ENCODE measurements around the gene NAP1L5. TPM values are rescaled to one million over a fixed set of nuclear protein-coding genes. Genes with fewer than 3 reads are reported as not detected.
A peak's percentile ranks its signal among the peaks of the same experiment; 100 is the strongest.

The NAP1L5 gene
- total RNA-seq, 1 experiment from 2014 or later: 0.26 TPM

GRCh38 chr4:88728146-88728545 is 30.5 kb upstream of the NAP1L5 start:
- Histone ChIP-seq H3K27me3 (no peaks in the 10 kb centered on the region), H3K36me3 (no peaks in the 10 kb centered on the region), H3K4me3 (no peak overlapping the region), H3K9me3 (no peaks in the 10 kb centered on the region)
- DNase-seq: no peak

- H3K9me3 ChIP-seq: no peaks in the 10 kb centered on the region
- H3K4me3 ChIP-seq: no peak overlapping the region
- H3K36me3 ChIP-seq: no peaks in the 10 kb centered on the region
- no peaks in the 10 kb centered on the region for H3K27me3 ChIP-seq
- DNase-seq: peak; percentile 28
Observed at GRCh38 chr4:88725986-88726385, 28.4 kb upstream of the NAP1L5 start.

GRCh38 chr4:88725143-88725542 is 27.5 kb upstream of the NAP1L5 start:
- H3K27me3 ChIP-seq: no peaks in the 10 kb centered on the region
- no peak overlapping the region for H3K4me3 ChIP-seq
- no peaks in the 10 kb centered on the region for H3K9me3 ChIP-seq
- H3K36me3 ChIP-seq: no peaks in the 10 kb centered on the region
- no peak for DNase-seq

DNA sequence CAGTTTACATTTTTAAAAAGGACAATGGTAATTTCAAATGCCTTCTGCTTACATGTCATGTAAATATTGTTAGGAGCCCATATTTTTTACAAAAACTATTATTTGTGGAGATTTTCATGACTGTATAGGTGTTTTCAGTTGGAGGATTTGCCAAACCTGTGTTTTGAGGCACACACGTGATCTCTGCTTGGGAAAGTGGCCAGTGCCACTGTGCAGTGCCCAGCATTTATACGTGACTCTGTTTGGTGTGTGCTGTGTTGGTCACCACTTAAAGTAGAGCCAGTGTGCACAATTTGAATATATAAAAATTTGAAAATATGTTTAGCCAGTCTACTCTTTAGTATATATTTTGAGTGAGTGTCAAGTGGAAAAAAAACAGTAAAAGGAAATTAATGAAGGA is 26.8 kb upstream of the NAP1L5 start:
- DNase-seq: no peak
- Histone ChIP-seq H3K9me3 (no peaks in the 10 kb centered on the region), H3K27me3 (no peaks in the 10 kb centered on the region), H3K36me3 (no peaks in the 10 kb centered on the region), H3K4me3 (no peak overlapping the region)

DNA sequence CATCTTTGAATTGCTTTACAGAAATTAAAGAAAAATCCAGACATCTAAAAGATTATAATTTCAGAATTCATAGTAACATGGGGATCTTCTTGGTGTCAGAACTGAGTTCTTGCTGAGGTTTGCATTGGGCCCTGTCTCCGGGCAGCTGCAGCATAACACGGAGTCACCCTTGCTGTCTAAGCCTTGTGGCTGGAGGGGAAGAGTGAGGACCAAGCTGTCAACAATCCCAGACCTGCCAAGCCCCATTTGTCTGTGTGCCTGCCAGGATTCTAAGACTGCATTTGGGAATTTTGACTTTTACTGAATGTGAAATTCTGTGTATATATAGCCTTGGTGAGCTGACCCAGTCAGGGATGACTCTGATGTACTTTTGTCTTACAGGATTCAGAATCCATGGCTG is 25.2 kb upstream of the NAP1L5 start:
- no peaks in the 10 kb centered on the region; the same call in 1 of the 2 replicates for H3K9me3 ChIP-seq
- DNase-seq: no peak
- no peaks in the 10 kb centered on the region for H3K27me3 ChIP-seq
- H3K4me3 ChIP-seq: no peak overlapping the region
- H3K36me3 ChIP-seq: no peaks in the 10 kb centered on the region

GRCh38 chr4:88722276-88722780 is 24.7 kb upstream of the NAP1L5 start:
- DNase-seq: no peak
- H3K9me3 ChIP-seq: no peaks in the 10 kb centered on the region; the same call in 1 of the 2 replicates
- H3K4me3 ChIP-seq: no peak overlapping the region
- no peaks in the 10 kb centered on the region for H3K36me3 ChIP-seq
- H3K27me3 ChIP-seq: no peaks in the 10 kb centered on the region

GRCh38 chr4:88720451-88721428 is 23.1 kb upstream of the NAP1L5 start:
- no peak for DNase-seq
- no peaks in the 10 kb centered on the region for H3K27me3 ChIP-seq
- no peaks in the 10 kb centered on the region for H3K36me3 ChIP-seq
- no peaks in the 10 kb centered on the region; the same call in 1 of the 2 replicates for H3K9me3 ChIP-seq
- H3K4me3 ChIP-seq: no peak overlapping the region

GRCh38 chr4:88719381-88719780 is 21.8 kb upstream of the NAP1L5 start:
- DNase-seq: no peak
- no peaks in the 10 kb centered on the region; the same call in 1 of the 2 replicates for H3K9me3 ChIP-seq
- H3K27me3 ChIP-seq: no peaks in the 10 kb centered on the region
- no peaks in the 10 kb centered on the region for H3K36me3 ChIP-seq
- H3K4me3 ChIP-seq: no peak overlapping the region

DNA sequence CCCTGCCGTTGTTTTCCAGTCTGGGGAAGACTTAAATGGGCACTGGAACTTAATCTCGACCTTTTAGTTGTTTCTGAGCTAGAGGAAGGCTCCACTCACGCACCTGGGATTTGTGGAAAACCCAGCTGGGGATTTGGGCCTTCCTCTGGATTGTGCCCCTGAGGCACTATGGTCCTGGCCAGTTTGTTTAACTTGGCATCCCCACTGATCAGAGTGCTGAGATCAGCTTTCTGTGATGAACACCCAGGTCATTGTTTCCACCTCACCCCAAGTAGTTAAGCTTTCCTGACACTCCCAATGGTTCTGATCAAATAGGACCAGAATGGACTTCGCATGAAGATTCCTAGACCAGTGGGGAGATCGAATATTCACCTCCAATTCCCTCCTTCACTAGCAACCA is 20.5 kb upstream of the NAP1L5 start:
- Histone ChIP-seq H3K9me3 (no peaks in the 10 kb centered on the region; the same call in 1 of the 2 replicates), H3K4me3 (no peak overlapping the region), H3K36me3 (no peaks in the 10 kb centered on the region), H3K27me3 (no peaks in the 10 kb centered on the region)
- DNase-seq: no peak

GRCh38 chr4:88713782-88714181 is 16.2 kb upstream of the NAP1L5 start:
- Histone ChIP-seq H3K4me3 (no peak overlapping the region), H3K27me3 (no peaks in the 10 kb centered on the region), H3K36me3 (no peaks in the 10 kb centered on the region), H3K9me3 (no peaks in the 10 kb centered on the region; the same call in 1 of the 2 replicates)
- no peak for DNase-seq

DNA sequence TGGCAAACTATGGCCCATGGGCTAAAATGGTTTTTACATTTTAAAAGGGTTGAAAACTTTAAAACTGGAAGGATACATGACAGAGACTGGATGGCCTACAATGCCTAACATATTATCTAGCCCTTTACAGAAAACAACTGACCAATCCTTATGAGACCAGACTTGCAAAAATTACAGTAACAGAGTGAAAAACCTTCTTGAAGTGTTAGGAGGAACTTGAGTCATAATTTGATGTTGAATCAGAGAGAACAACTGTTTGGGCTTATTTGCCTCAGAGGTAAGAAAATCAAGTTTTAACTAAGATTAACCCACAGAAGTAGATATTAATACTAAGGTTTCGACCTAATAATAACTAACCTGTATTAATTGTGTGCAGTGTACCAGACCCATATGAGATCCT is 12.4 kb upstream of the NAP1L5 start:
- Histone ChIP-seq H3K36me3 (no peaks in the 10 kb centered on the region), H3K27me3 (no peaks in the 10 kb centered on the region), H3K9me3 (no peaks in the 10 kb centered on the region), H3K4me3 (no peak overlapping the region)
- no peak for DNase-seq

GRCh38 chr4:88706574-88706973 is 8.9 kb upstream of the NAP1L5 start:
- H3K9me3 ChIP-seq: no peaks in the 10 kb centered on the region
- no peak overlapping the region for H3K4me3 ChIP-seq
- H3K36me3 ChIP-seq: no peaks in the 10 kb centered on the region
- DNase-seq: peak; percentile 18
- H3K27me3 ChIP-seq: no peaks in the 10 kb centered on the region

DNA sequence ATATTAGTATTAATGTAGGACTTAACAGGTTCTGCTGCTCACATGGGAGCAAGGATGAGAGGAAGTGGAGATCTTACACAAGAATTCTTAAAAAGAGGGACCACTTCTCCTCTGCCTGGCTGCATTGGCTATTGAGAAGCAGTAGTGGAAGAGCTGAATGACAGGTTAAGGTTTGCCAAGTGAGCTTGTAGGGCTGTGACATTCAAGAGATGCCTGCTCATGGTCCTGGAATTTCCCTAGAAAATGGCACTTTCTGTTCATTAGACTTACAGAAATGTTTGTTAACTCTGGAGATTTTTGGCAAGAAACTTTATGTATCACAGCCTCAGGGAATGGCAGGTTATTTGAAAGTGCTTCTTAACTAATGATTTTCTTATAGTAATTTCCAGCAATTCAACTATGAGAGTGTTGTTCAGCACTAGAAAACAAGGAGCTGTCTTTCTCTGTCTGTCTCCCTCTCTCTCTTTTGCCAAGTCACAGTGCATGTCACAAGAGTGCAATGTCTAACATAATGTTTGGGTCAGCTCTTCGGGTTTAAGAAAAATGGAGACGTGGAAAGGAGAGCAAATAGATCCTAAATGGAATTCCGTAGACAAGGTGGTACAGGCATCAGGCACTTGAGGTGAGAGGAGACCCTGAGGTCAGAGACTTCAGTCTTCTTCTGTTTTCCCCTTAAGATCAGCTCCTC is 8.3 kb upstream of the NAP1L5 start:
- Histone ChIP-seq H3K27me3 (no peaks in the 10 kb centered on the region), H3K9me3 (no peaks in the 10 kb centered on the region), H3K36me3 (no peaks in the 10 kb centered on the region), H3K4me3 (no peak overlapping the region)
- no peak for DNase-seq

DNA sequence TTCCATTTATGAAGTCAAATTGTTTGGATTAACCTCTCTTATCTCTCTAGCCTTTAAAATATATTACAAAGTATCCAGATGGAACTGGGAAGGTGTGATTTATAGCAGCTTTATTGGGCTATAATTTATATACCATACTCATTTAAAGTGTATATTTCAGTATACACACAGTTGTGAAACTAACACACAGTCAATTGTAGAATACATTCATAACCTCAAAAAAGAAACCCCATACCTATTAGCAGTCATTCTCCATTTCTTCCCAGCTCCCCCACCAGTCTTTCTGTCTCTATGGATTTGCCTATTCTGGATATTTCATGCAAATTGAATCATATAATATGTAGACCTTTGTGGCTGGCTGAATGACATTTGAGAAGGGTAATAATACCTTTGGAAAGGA is 7.6 kb upstream of the NAP1L5 start:
- Histone ChIP-seq H3K27me3 (no peaks in the 10 kb centered on the region), H3K9me3 (no peaks in the 10 kb centered on the region), H3K4me3 (no peak overlapping the region), H3K36me3 (no peaks in the 10 kb centered on the region)
- DNase-seq: no peak

GRCh38 chr4:88702782-88703181 is 5.2 kb upstream of the NAP1L5 start:
- DNase-seq: no peak
- H3K4me3 ChIP-seq: no peak overlapping the region
- no peaks in the 10 kb centered on the region for H3K27me3 ChIP-seq
- H3K9me3 ChIP-seq: no peaks in the 10 kb centered on the region
- H3K36me3 ChIP-seq: no peaks in the 10 kb centered on the region

DNA sequence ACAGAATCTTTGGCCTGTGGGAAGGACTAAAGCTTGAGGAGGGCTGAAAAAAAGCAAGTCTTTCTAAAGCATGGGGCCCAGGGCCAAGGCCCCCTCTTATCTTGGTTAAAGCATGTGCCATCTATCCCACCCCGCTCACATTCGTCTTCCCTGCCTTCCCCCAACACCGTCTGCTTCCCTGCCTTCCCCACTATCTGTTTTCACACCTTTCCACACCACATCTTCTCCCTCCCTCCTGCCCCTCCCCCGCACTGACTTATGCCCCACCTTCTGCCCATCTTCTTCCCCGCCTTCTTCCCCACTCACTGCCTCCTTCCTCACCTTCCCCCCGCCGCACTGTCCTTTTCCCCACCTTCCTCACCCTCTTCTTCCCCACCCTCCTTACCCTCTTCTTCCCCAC is 890 bp upstream of the NAP1L5 start:
- no peaks in the 10 kb centered on the region for H3K36me3 ChIP-seq
- DNase-seq: no peak
- H3K4me3 ChIP-seq: no peak overlapping the region
- H3K9me3 ChIP-seq: no peaks in the 10 kb centered on the region
- no peaks in the 10 kb centered on the region for H3K27me3 ChIP-seq

- Histone ChIP-seq H3K27me3 (no peaks in the 10 kb centered on the region), H3K9me3 (no peaks in the 10 kb centered on the region), H3K36me3 (no peaks in the 10 kb centered on the region), H3K4me3 (peak overlapping the region; percentile 56)
- DNase-seq: no peak
Observed at GRCh38 chr4:88697141-88697540, 488 bp downstream of the NAP1L5 start.

Measured in MG63 (cell line).